ENCODE data around the gene KCNJ4. TPM values are rescaled to one million over a fixed set of nuclear protein-coding genes. Genes with fewer than 3 reads are reported as not detected.
"Not testable (repeated sequence)": the region's sequence is repeated elsewhere in the genome, so short reads cannot be mapped to it uniquely, and the experiment has no call there.

The KCNJ4 gene
- total RNA-seq, 4 donors from 2014 or later, result not detected

DNA sequence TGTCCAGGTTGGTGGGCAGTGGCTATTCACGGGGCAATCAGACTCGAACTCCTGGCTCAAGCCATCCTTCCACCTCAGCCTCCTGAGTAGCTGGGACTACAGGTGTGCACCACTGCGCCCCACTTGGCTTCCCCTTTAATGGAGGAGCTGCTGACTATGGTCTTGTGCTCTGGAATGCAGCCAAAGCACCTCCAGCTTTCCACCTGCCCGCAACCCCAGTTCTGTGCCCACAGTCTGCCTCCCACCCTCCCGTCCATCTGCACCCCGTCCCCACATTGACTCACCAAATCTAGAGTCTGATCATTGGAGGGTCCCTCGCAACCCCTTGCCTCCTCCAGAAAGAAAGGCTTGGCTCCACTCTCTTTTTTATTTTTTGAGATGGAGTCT is 41.0 kb downstream of the KCNJ4 start:
- no peak for DNase-seq
- WGBS, 2 donors (ENCODE audit: low coverage in 1 of 2), result 70 to 94% methylated on average over 2 to 7 of the region's 7 CpGs
- no peaks in the 10 kb centered on the region for H3K27me3 ChIP-seq

DNA sequence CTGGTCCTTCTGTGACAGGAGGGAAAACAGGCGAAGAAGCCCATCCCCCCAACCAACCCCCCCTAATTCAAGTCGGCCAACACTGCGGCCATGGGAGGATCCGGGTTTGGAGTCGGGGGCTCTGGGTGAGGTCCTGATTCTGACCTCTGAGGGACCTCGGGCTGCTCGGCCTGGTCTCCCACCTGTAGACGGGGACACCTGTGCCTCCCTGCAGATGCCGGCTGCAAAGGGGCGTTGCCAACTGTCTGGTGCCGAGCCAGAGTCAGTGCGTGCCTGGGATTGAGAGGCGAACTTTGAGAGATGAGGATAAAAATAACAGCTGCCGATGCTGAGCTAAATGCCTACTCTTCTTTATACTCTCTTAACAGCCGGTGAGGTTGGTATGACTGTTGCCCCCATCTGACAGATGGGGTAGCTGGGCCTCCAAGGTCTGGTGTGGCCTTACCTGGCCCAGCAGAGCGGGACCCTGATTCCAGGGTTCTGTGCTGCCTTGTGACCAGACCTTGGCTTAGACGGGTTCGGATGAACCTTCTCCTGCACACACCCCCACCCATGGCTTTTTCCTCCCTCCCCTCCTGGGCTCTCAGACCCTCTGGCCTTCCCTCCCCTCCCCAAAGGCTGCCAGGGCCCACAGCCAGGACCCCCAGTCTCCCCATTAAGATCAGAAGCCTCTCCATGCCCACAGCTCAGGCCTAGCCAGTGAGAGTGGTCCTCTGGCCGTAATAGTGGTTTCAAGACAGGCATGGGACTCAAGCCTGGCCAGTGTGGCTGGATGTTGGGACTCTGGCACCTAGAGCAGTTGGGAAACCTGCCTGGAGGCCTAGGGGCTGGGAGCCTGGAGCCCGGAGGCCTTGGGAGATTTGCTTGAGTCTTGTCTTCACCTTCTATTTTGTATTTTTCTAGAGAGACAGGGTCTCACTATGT is 41.7 kb downstream of the KCNJ4 start:
- intact Hi-C loops (cut with DNase I; ENCODE audit: low total_unique reads) (no loop called here), in situ Hi-C loops (cut with MboI; ENCODE audit: low pct_ligation_motif_present in 1 of 4, low pct_unique_long_range_greater_than_20kb in 1 of 4, low sequenced_read_pairs in 3 of 4) (loop anchor here in 1 of 4 donors (25.0 kb wide), 1 partner anchor 101 kb away; the partner anchor contains the start of gene CSNK1E)
- DNase-seq, result peak; percentile 46
- Histone ChIP-seq H3K4me1 (peaks cover 8 to 11% (median 10%) of the 10 kb centered on the region in 4 donors), H3K4me3 (peak overlapping the region in 2 of 4 donors; percentile 23 to 32), H3K9me3 (no peaks in the 10 kb centered on the region), H3K27me3 (no peaks in the 10 kb centered on the region), H3K27ac (no peak overlapping the region), H3K36me3 (no peaks in the 10 kb centered on the region)
- 36% methylated on average over 20 of the region's 20 CpGs; no CpG with 5 or more reads in 1 of the 2 donors for WGBS, 2 donors (ENCODE audit: low coverage in 1 of 2)
- TF ChIP-seq POLR2AphosphoS5 (IDR thresholded peaks at IDR 0.05), result no peak
- TF ChIP-seq, protein P1, sequence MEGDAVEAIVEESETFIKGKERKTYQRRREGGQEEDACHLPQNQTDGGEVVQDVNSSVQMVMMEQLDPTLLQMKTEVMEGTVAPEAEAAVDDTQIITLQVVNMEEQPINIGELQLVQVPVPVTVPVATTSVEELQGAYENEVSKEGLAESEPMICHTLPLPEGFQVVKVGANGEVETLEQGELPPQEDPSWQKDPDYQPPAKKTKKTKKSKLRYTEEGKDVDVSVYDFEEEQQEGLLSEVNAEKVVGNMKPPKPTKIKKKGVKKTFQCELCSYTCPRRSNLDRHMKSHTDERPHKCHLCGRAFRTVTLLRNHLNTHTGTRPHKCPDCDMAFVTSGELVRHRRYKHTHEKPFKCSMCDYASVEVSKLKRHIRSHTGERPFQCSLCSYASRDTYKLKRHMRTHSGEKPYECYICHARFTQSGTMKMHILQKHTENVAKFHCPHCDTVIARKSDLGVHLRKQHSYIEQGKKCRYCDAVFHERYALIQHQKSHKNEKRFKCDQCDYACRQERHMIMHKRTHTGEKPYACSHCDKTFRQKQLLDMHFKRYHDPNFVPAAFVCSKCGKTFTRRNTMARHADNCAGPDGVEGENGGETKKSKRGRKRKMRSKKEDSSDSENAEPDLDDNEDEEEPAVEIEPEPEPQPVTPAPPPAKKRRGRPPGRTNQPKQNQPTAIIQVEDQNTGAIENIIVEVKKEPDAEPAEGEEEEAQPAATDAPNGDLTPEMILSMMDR (IDR thresholded peaks at IDR 0.05), result peak in 1 of 5 experiments; percentile 10

More for the DNA sequence above, 41.0 kb downstream of the KCNJ4 start:
- H3K4me1 ChIP-seq, result peaks cover 8 to 11% (median 10%) of the 10 kb centered on the region in 4 donors
- no peaks in the 10 kb centered on the region for H3K9me3 ChIP-seq
- no peaks in the 10 kb centered on the region for H3K36me3 ChIP-seq
- in situ Hi-C loops (cut with MboI; ENCODE audit: low pct_ligation_motif_present in 1 of 4, low pct_unique_long_range_greater_than_20kb in 1 of 4, low sequenced_read_pairs in 3 of 4), result loop anchor here in 1 of 4 donors (25.0 kb wide), 1 partner anchor 102 kb away; the partner anchor contains the start of gene CSNK1E
- intact Hi-C loops (cut with DNase I; ENCODE audit: low total_unique reads), result no loop called here
- no peak overlapping the region for H3K4me3 ChIP-seq
- no peak for TF ChIP-seq EP300 (IDR thresholded peaks at IDR 0.05; ENCODE audit: low read depth)
- H3K27ac ChIP-seq, result no peak overlapping the region

DNA sequence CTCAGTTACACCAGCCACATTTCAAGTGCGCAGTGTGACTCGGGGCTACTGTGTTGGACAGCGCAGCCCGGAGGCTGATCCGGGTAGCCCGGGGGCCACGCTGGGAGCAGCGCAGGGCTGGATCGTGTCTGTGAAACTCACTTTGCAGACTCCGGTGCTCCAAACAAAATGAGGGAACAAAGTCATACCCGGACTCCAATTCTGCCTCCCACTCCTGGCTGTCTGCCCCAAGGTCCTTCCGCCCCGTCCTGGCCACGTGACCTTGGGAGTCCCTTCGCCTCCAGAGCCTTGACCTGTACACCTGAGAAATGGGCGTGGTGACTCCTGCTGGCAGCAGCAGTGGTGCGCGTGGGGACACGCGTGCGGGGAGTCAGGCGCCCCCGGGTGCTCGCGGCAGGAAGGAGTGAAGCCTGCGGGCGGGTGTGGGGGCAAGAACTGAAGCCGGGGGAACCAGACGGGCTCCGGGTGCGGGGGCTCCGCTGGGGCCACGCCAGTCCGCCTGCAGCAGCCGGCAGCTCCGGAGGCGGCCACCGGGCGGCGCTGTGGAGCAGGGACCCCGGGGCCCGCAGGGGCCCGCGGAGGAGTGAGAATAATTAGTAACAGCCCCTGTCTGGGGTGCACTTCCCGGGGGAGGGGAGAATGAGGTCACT is 42.4 kb downstream of the KCNJ4 start:
- in situ Hi-C loops (cut with MboI; ENCODE audit: low pct_ligation_motif_present in 1 of 4, low pct_unique_long_range_greater_than_20kb in 1 of 4, low sequenced_read_pairs in 3 of 4) (loop anchor here in 1 of 4 donors (25.0 kb wide), 1 partner anchor 100 kb away; the partner anchor contains the start of gene CSNK1E), intact Hi-C loops (cut with DNase I; ENCODE audit: low total_unique reads) (no loop called here)
- Histone ChIP-seq H3K9me3 (no peaks in the 10 kb centered on the region), H3K4me3 (peak overlapping the region in 3 of 4 donors; percentile 2 to 32 (median 23)), H3K27ac (no peak overlapping the region), H3K27me3 (no peaks in the 10 kb centered on the region), H3K4me1 (peaks cover 8 to 11% (median 10%) of the 10 kb centered on the region in 4 donors), H3K36me3 (no peaks in the 10 kb centered on the region)
- TF ChIP-seq POLR2AphosphoS5 (IDR thresholded peaks at IDR 0.05), result no peak
- TF ChIP-seq, protein P1 (IDR thresholded peaks at IDR 0.05), result peak; percentile 63 to 88 (median 78)
- TF ChIP-seq EP300 (IDR thresholded peaks at IDR 0.05; ENCODE audit: low read depth), result no peak
- no peak for DNase-seq
- 16% methylated on average over 44 of the region's 45 CpGs; no CpG with 5 or more reads in 1 of the 2 donors for WGBS, 2 donors (ENCODE audit: low coverage in 1 of 2)

DNA sequence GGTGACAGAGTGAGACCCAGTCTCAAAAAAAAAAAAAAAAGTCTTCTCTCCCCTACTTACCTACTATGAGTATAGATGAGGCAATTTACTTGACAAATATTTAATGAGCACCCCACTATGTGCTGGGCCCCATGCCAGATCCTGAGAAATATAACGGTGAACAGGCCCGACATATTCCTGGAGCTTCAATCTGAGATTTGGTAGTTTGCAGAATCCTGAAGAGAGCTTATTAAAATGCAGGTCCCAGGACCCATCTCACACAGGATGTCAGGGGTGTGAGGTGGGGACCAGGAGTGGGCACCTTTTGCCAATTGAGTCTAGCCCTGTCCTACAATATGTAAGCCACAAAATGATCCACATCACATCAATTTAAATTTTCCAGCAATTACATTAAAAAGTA is 44.0 kb downstream of the KCNJ4 start:
- no peaks in the 10 kb centered on the region for H3K27me3 ChIP-seq
- DNase-seq, result no peak
- peaks cover 8 to 11% (median 10%) of the 10 kb centered on the region in 4 donors for H3K4me1 ChIP-seq
- H3K27ac ChIP-seq, result no peak overlapping the region
- no peaks in the 10 kb centered on the region for H3K9me3 ChIP-seq
- H3K36me3 ChIP-seq, result no peaks in the 10 kb centered on the region
- TF ChIP-seq POLR2AphosphoS5 (IDR thresholded peaks at IDR 0.05), result no peak
- no peak for TF ChIP-seq EP300 (IDR thresholded peaks at IDR 0.05; ENCODE audit: low read depth)
- TF ChIP-seq, protein P1 (IDR thresholded peaks at IDR 0.05), result no peak
- no peak for TF ChIP-seq POLR2A (IDR thresholded peaks at IDR 0.05)
- no peak overlapping the region for H3K4me3 ChIP-seq
- 88 to 91% methylated on average over 2 of the region's 2 CpGs for WGBS, 2 donors (ENCODE audit: low coverage in 1 of 2)
- intact Hi-C loops (cut with DNase I; ENCODE audit: low total_unique reads), result no loop called here
- in situ Hi-C loops (cut with MboI; ENCODE audit: low pct_ligation_motif_present in 1 of 4, low pct_unique_long_range_greater_than_20kb in 1 of 4, low sequenced_read_pairs in 3 of 4), result loop anchor here in 1 of 4 donors (25.0 kb wide), 1 partner anchor 99 kb away; the partner anchor contains the start of gene CSNK1E

DNA sequence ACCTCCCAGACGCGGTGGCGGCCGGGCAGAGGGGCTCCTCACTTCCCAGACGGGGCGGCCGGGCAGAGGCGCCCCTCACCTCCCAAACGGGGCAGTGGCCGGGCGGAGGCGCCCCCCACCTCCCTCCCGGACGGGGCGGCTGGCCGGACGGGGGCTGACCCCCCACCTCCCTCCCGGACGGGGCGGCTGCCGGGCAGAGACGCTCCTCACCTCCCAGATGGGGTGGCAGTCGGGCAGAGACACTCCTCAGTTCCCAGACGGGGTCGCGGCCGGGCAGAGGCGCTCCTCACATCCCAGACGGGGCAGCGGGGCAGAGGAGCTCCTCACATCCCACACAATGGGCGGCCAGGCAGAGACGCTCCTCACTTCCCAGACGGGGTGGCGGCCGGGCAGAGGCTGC is 45.1 kb downstream of the KCNJ4 start:
- H3K4me1 ChIP-seq, result peaks cover 8 to 11% (median 10%) of the 10 kb centered on the region in 4 donors
- H3K36me3 ChIP-seq; H3K4me3 ChIP-seq; DNase-seq; H3K9me3 ChIP-seq; H3K27me3 ChIP-seq; H3K27ac ChIP-seq; intact Hi-C loops (cut with DNase I; ENCODE audit: low total_unique reads): not testable (repeated sequence)
- in situ Hi-C loops (cut with MboI; ENCODE audit: low pct_ligation_motif_present in 1 of 4, low pct_unique_long_range_greater_than_20kb in 1 of 4, low sequenced_read_pairs in 3 of 4), result loop anchor here in 1 of 4 donors (25.0 kb wide), 1 partner anchor 98 kb away; the partner anchor contains the start of gene CSNK1E
- 94% methylated on average over 11 of the region's 35 CpGs; no CpG with 5 or more reads in 1 of the 2 donors for WGBS, 2 donors (ENCODE audit: low coverage in 1 of 2)
